Measurements from ENCODE around the gene TTC17.

GRCh38 chr11:43511959-43512358 lies 153.2 kb downstream of the TTC17 start:
- no peak for TF ChIP-seq CTCF (conservative IDR thresholded peaks at IDR 0.05; ENCODE audit: low read depth, low read length)
- no peak for TF ChIP-seq EZH2 (IDR thresholded peaks at IDR 0.05; ENCODE audit: borderline replicate concordance, low read depth, low read length, poor library complexity, severe bottlenecking)

Data from A673 (cell line).